ENCODE results near the gene NOTCH1. TPM values are rescaled to one million over a fixed set of nuclear protein-coding genes. Genes with fewer than 3 reads are reported as not detected.

The NOTCH1 gene
- total RNA-seq, 3 donors from 2014 or later (not counting 1 experiment from before 2014, with no cell fraction given), result 126 to 228 (median 192) TPM

GRCh38 chr9:136541709-136542108 is 4.1 kb downstream of the NOTCH1 start:
- no peaks in the 10 kb centered on the region for H3K27me3 Mint-ChIP-seq (ENCODE audit: low read depth in 2 of 2)
- peaks cover 37% of the 10 kb centered on the region for H3K36me3 ChIP-seq (ENCODE audit: control insufficient read depth, insufficient read depth, low read length)
- no peak overlapping the region for H3K4me3 ChIP-seq (ENCODE audit: low read length)
- peaks cover 82% of the 10 kb centered on the region for H3K4me1 ChIP-seq (ENCODE audit: control insufficient read depth, insufficient read depth, low read length)
- WGBS (ENCODE audit: insufficient coverage), result 88% methylated on average over 16 of the region's 16 CpGs
- H3K27ac Mint-ChIP-seq, result peak overlapping the region in 1 of 2 donors; percentile 99
- TF ChIP-seq CTCF (IDR thresholded peaks at IDR 0.05), result no peak
- no peaks in the 10 kb centered on the region for H3K27me3 ChIP-seq (ENCODE audit: control insufficient read depth, insufficient read depth, low read length)
- no peaks in the 10 kb centered on the region for H3K36me3 Mint-ChIP-seq
- H3K27ac ChIP-seq (ENCODE audit: low read length), result peak overlapping the region; percentile 87
- intact Hi-C loops (cut with micrococcal nuclease), result no loop called here
- no peaks in the 10 kb centered on the region for H3K9me3 Mint-ChIP-seq
- H3K9me3 ChIP-seq (ENCODE audit: control insufficient read depth, insufficient read depth, low read length), result no peaks in the 10 kb centered on the region
- ATAC-seq (no peak), DNase-seq (no peak)
- peak overlapping the region; percentile 21 for H3K4me3 Mint-ChIP-seq
- peaks cover 49 to 50% of the 10 kb centered on the region in 2 donors for H3K4me1 Mint-ChIP-seq

DNA sequence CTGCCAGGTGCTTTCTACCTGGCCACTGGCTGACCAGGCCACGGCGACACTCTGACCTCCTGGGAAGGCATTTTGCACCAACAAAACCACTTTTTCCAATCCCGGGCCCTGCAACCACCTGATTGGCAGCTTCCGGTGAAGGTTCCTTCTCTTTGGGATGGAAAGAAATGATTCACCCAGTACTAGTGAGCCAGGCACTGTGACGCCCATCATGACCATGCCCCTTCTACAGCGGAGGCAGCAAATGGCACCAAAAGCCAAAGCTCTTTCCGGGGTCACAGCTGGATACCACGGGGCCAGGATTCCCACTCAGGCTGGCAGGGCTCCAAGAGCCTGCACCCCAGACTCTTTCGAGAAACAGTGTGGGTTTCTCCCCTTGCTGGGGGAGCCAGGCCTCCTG is 4.7 kb downstream of the NOTCH1 start:
- ATAC-seq (no peak), DNase-seq (no peak)
- H3K4me3 Mint-ChIP-seq, result peak overlapping the region; percentile 17
- Histone ChIP-seq H3K27ac (ENCODE audit: low read length) (peak overlapping the region; percentile 87), H3K4me1 (ENCODE audit: control insufficient read depth, insufficient read depth, low read length) (peaks cover 84% of the 10 kb centered on the region), H3K27me3 (ENCODE audit: control insufficient read depth, insufficient read depth, low read length) (no peaks in the 10 kb centered on the region), H3K36me3 (ENCODE audit: control insufficient read depth, insufficient read depth, low read length) (peaks cover 42% of the 10 kb centered on the region), H3K4me3 (ENCODE audit: low read length) (no peak overlapping the region), H3K9me3 (ENCODE audit: control insufficient read depth, insufficient read depth, low read length) (no peaks in the 10 kb centered on the region)
- H3K27me3 Mint-ChIP-seq (ENCODE audit: low read depth in 2 of 2), result no peaks in the 10 kb centered on the region
- peak overlapping the region; percentile 89 to 99 for H3K27ac Mint-ChIP-seq
- H3K9me3 Mint-ChIP-seq, result no peaks in the 10 kb centered on the region
- no peaks in the 10 kb centered on the region for H3K36me3 Mint-ChIP-seq
- H3K4me1 Mint-ChIP-seq, result peaks cover 49% of the 10 kb centered on the region in 2 donors
- intact Hi-C loops (cut with micrococcal nuclease), result no loop called here
- WGBS (ENCODE audit: insufficient coverage), result 70% methylated on average over 9 of the region's 9 CpGs
- no peak for TF ChIP-seq CTCF (IDR thresholded peaks at IDR 0.05)

GRCh38 chr9:136539427-136540421 is 6.1 kb downstream of the NOTCH1 start:
- intact Hi-C loops (cut with micrococcal nuclease), result loop anchor here (5.0 to 10.0 kb wide), 3 partner anchors 33 to 305 kb away; partner anchors contain the start of genes AJM1 and PHPT1
- Histone ChIP-seq H3K4me1 (ENCODE audit: control insufficient read depth, insufficient read depth, low read length) (peaks cover 97% of the 10 kb centered on the region), H3K4me3 (ENCODE audit: low read length) (peak overlapping the region; percentile 9), H3K36me3 (ENCODE audit: control insufficient read depth, insufficient read depth, low read length) (peaks cover 44% of the 10 kb centered on the region), H3K9me3 (ENCODE audit: control insufficient read depth, insufficient read depth, low read length) (no peaks in the 10 kb centered on the region), H3K27ac (ENCODE audit: low read length) (peak overlapping the region; percentile 87), H3K27me3 (ENCODE audit: control insufficient read depth, insufficient read depth, low read length) (no peaks in the 10 kb centered on the region)
- Mint-ChIP-seq H3K27me3 (ENCODE audit: low read depth in 2 of 2) (no peaks in the 10 kb centered on the region), H3K4me3 (peak overlapping the region; percentile 98), H3K4me1 (peaks cover 49 to 53% of the 10 kb centered on the region in 2 donors), H3K36me3 (no peaks in the 10 kb centered on the region), H3K9me3 (no peaks in the 10 kb centered on the region), H3K27ac (peak overlapping the region; percentile 89 to 99)
- DNase-seq (peak; percentile 64 to 89), ATAC-seq (peak; percentile 30 to 69 (median 50))
- WGBS (ENCODE audit: insufficient coverage), result 21% methylated on average over 33 of the region's 33 CpGs
- TF ChIP-seq CTCF (IDR thresholded peaks at IDR 0.05), result no peak
